Neural crest cell (in vitro differentiated cells): ENCODE measurements around the gene MYL3. TPM values are rescaled to one million over a fixed set of nuclear protein-coding genes. Genes with fewer than 3 reads are reported as not detected.
A peak's percentile ranks its signal among the peaks of the same experiment; 100 is the strongest.

Experiments
- DNase-seq: peaks from one replicate; pipeline ENCODE4 v3.0.0; 2021; ENCODE audit warnings: low read depth, mixed read lengths, low spot score
- H3K27ac Mint-ChIP-seq: one replicate; pipeline ENCODE4 v1.8.0; 2021; ENCODE audit warnings: mild to moderate bottlenecking, mixed read lengths; ENCODE audit not compliant: unreplicated experiment
- H3K27me3 Mint-ChIP-seq: 2 replicates; pipeline ENCODE4 v1.8.0; 2021; ENCODE audit warnings: low read depth, mild to moderate bottlenecking, mixed read lengths
- H3K36me3 Mint-ChIP-seq: 2 replicates; pipeline ENCODE4 v1.8.0; 2021; ENCODE audit warnings: low read depth, mild to moderate bottlenecking, mixed read lengths
- H3K4me1 Mint-ChIP-seq: 2 replicates; pipeline ENCODE4 v1.8.0; 2021; ENCODE audit warnings: mixed read lengths
- H3K4me3 Mint-ChIP-seq: one replicate; pipeline ENCODE4 v1.8.0; 2021; ENCODE audit warnings: mild to moderate bottlenecking, mixed read lengths
- H3K9me3 Mint-ChIP-seq: 2 replicates; pipeline ENCODE4 v1.8.0; 2021; ENCODE audit warnings: mixed read lengths
- total RNA-seq: library from RNA; stranded (reverse); gene quantifications from 2 replicates; pipeline ENCODE4 v1.2.1, GENCODE V29; 2021
- TF ChIP-seq, protein P1 (sequence below): fragments of 200-600 bp; sonication (generic); conservative IDR thresholded peaks from 2 replicates; pipeline ENCODE4 v1.5.0; 2021; ENCODE audit warnings: antibody characterized with exemption, mild to moderate bottlenecking

The MYL3 gene
- total RNA-seq, 1 donor from 2014 or later: not detected

DNA sequence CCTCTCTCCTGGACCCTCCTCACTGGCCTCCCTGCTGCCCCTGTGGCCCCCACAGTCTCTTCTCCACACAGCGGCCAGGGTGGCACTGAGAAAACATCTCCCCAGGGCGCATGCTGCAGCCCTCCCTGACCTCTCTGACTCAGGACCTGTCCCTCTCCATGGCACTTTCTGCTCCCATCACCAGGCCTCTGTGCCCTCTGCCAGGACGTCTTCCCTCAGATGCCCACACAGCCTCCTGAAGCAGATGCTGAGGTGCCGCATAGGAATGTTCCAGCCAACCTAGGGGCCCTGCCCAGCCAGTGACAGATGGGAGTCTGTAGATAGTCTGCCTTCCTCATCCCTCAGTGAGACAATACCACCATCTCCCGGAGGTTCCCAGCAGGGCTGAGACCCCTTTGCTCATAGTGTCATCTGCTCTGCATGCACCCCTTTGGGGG, 8.7 kb downstream of the MYL3 start:
- no peak for DNase-seq
- no peaks in the 10 kb centered on the region for H3K27me3 Mint-ChIP-seq
- H3K9me3 Mint-ChIP-seq: no peaks in the 10 kb centered on the region
- TF ChIP-seq, protein P1, sequence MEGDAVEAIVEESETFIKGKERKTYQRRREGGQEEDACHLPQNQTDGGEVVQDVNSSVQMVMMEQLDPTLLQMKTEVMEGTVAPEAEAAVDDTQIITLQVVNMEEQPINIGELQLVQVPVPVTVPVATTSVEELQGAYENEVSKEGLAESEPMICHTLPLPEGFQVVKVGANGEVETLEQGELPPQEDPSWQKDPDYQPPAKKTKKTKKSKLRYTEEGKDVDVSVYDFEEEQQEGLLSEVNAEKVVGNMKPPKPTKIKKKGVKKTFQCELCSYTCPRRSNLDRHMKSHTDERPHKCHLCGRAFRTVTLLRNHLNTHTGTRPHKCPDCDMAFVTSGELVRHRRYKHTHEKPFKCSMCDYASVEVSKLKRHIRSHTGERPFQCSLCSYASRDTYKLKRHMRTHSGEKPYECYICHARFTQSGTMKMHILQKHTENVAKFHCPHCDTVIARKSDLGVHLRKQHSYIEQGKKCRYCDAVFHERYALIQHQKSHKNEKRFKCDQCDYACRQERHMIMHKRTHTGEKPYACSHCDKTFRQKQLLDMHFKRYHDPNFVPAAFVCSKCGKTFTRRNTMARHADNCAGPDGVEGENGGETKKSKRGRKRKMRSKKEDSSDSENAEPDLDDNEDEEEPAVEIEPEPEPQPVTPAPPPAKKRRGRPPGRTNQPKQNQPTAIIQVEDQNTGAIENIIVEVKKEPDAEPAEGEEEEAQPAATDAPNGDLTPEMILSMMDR: no peak
- H3K36me3 Mint-ChIP-seq: no peaks in the 10 kb centered on the region
- H3K4me1 Mint-ChIP-seq: peaks cover 9% of the 10 kb centered on the region
- no peak overlapping the region for H3K27ac Mint-ChIP-seq
- H3K4me3 Mint-ChIP-seq: no peak overlapping the region

DNA sequence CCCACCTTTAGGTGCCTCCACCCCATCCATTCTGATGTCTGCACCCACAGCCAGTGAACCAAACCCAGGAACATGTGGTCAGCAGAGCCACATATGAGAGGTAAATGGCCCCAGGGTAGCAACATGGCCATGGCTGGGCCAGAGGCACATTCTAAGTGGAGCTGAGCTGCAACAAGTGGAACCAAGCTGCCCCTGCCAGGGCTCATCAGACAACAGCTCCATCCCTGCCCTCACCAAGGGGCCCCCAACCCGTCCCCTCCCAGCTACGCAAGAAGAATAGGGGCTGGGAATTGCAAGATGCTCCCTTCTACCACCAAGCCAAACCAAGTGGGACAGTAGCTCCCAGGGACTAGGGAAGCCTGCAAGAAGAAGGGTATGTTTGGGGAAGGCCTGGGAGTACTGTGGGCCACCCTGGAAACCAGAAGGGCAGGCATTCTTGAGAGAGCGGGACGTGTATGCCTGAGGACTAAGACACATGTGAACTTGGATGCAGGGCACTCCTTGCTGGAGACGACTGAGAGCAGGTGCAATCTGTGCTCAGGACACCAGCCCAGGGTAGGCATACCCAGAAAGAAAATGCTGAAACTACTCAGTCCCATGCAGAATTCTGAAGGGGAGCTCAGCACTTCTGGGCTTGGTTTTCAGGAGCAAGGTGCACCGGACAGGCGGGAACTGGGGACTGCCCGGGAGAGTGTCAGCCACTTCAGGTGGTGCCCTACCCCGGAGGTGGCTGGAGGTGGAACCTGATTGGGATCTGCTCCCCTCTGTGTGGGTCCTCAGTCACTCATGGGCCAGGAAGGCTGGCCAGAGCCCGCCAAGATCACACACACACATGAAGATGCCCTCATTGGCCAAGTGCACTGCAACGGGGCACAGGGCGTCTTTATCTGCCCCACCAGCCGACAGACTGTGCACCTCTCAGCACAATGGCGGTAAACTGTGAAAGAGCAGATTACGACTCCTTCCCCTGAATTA, 9.5 kb downstream of the MYL3 start:
- Mint-ChIP-seq H3K36me3 (no peaks in the 10 kb centered on the region), H3K4me1 (peaks cover 8% of the 10 kb centered on the region), H3K4me3 (no peak overlapping the region), H3K9me3 (no peaks in the 10 kb centered on the region), H3K27ac (no peak overlapping the region), H3K27me3 (no peaks in the 10 kb centered on the region)
- TF ChIP-seq, protein P1: no peak
- no peak for DNase-seq

DNA sequence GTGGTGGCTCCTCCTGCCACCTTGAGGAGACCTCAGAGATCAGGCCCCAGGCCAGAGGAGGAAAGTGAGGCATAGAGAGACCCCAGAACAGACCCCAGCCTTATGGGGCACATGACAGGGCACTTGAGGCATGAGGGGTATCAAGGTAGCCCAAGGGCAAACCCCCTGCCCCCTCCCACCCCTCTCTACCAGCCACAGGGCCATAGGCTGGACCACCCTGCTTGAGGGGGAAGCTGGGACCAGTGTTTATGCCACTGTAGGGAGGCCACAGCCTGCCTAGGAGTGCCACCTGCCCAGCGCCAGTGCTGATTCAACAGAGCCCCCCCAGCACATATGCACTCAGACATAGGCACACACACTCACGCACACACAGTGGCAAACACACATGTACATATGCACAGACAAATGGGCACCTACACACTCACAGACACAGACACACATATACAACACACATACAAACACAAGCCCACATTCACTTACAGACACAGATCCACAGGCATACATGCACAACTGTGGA, 10.3 kb downstream of the MYL3 start:
- Mint-ChIP-seq H3K27me3 (no peaks in the 10 kb centered on the region), H3K4me3 (no peak overlapping the region), H3K36me3 (no peaks in the 10 kb centered on the region), H3K4me1 (peaks cover 14% of the 10 kb centered on the region), H3K9me3 (no peaks in the 10 kb centered on the region), H3K27ac (no peak overlapping the region)
- no peak for DNase-seq
- TF ChIP-seq, protein P1: no peak

DNA sequence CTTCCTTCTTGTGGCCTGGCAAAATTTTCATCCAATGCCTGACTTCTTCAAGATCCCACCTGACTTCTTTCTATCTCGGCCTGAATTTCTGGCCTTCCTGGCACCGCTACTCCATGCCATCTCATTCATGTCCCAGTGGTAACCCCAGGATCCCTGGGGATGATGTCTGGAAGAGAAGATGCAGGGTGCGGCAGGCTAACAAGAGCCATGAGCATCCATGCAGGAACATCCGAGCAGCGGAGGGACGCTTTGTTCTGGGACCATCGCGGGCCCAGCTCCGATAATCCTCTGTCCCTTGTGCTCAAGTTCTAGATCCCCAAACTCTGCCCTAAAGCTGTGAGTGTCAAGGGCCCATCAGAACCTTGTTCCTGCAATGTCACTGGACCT, 10.9 kb downstream of the MYL3 start:
- Mint-ChIP-seq H3K4me1 (peaks cover 14% of the 10 kb centered on the region), H3K36me3 (no peaks in the 10 kb centered on the region), H3K27me3 (no peaks in the 10 kb centered on the region), H3K9me3 (no peaks in the 10 kb centered on the region), H3K27ac (peak overlapping the region; percentile 1), H3K4me3 (no peak overlapping the region)
- TF ChIP-seq, protein P1: no peak
- no peak for DNase-seq

DNA sequence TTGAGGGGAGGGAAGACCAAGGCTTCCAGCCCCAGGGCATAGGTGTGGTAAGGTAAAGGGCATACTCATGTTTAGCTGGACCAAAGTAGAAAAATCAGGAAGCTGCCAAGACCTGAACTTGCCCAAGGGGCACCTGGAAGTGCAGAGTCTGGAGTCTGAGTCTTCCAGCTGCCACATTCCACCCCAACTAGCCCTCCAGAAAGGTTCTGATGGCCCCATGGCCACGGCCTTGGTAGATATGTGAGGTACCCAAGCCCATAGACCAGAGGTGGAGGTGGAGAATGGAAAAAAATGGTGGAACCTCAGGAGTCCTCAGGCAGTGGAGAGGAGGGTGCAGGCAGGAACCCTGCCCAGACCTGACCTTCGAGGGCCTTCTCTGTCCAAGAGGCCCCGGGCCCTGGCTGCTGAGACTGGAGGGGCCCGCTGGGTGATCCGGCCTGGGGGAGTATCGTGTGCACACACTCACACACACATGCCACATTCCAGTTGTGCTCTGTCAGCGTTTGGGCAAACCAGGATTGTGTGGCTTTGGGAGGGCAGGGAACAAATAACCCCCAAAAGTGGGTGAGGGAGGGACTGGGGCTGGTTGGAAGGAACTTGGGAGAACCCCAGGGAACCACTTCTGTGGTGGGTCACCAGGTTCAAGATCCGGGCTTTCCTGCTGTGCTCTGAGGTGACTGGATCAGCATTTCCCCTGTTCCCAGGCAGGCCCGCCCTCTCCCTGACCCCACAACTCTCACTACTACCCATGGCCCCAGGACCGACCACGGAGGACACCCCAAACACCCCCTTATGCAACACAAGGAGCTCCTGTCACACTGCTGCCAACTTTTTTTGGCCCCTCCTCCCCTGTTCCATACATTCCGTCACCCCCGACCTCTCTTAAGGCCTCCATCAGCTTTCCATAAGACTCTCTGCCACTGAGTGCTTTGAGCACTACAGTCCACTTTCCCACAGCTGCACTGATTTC, 11.6 kb downstream of the MYL3 start:
- Mint-ChIP-seq H3K9me3 (no peaks in the 10 kb centered on the region), H3K36me3 (no peaks in the 10 kb centered on the region), H3K27me3 (no peaks in the 10 kb centered on the region), H3K4me3 (no peak overlapping the region), H3K27ac (no peak overlapping the region), H3K4me1 (peaks cover 14% of the 10 kb centered on the region)
- no peak for DNase-seq
- TF ChIP-seq, protein P1: no peak
